ENCODE measurements around the gene CXCL17.

Gene CXCL17

DNA sequence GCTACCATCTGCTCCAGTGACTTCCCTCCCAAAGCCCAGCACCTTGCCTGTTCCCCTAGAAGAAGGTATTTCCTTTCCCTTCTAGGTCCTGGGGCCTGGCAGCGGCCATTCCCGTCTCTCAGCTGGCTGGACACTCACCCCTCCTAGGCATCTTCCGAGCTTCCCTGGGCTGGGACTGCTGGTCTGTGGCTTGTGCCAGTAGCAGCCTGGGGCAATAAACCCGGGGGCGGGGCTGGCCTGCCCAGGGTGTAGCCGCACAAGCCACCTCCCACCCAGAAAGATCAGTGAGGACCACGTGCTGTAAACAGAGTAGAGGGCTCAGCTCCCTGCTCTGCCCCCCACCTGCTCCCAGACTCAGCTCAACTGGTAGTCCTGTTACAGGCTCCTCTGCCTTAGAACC is 30.5 kb downstream of the CXCL17 start:
- no peaks in the 10 kb centered on the region for H3K79me2 ChIP-seq (ENCODE audit: insufficient read depth, low read length)
- TF ChIP-seq, protein P1, sequence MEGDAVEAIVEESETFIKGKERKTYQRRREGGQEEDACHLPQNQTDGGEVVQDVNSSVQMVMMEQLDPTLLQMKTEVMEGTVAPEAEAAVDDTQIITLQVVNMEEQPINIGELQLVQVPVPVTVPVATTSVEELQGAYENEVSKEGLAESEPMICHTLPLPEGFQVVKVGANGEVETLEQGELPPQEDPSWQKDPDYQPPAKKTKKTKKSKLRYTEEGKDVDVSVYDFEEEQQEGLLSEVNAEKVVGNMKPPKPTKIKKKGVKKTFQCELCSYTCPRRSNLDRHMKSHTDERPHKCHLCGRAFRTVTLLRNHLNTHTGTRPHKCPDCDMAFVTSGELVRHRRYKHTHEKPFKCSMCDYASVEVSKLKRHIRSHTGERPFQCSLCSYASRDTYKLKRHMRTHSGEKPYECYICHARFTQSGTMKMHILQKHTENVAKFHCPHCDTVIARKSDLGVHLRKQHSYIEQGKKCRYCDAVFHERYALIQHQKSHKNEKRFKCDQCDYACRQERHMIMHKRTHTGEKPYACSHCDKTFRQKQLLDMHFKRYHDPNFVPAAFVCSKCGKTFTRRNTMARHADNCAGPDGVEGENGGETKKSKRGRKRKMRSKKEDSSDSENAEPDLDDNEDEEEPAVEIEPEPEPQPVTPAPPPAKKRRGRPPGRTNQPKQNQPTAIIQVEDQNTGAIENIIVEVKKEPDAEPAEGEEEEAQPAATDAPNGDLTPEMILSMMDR (IDR thresholded peaks at IDR 0.05; ENCODE audit: borderline replicate concordance, extremely low read depth, low read length, poor library complexity, severe bottlenecking): no peak
- no peak for TF ChIP-seq EZH2 (IDR thresholded peaks at IDR 0.05; ENCODE audit: borderline replicate concordance, low read depth, low read length, severe bottlenecking)
- H3K36me3 ChIP-seq (ENCODE audit: insufficient read depth, low read length): peaks cover 17% of the 10 kb centered on the region
- peaks cover 29% of the 10 kb centered on the region for H4K20me1 ChIP-seq (ENCODE audit: insufficient read depth, low read length)
- H3K27ac ChIP-seq (ENCODE audit: low read length): no peak overlapping the region
- no peak; the same call in 2 of the 3 replicates for ATAC-seq (ENCODE audit: insufficient read depth, low read depth)
- H2AFZ ChIP-seq (ENCODE audit: low read depth, low read length): no peak overlapping the region
- no peaks in the 10 kb centered on the region for H3K4me1 ChIP-seq (ENCODE audit: insufficient read depth, low read length)
- H3K9me3 ChIP-seq (ENCODE audit: insufficient read depth, low read length, severe bottlenecking): no peaks in the 10 kb centered on the region
- H3K9ac ChIP-seq (ENCODE audit: low read depth, low read length): no peak overlapping the region
- H3K4me2 ChIP-seq (ENCODE audit: insufficient read depth, low read length): no peak overlapping the region
- DNase-seq: no peak
- H3K4me3 ChIP-seq (ENCODE audit: low read depth in 1 of 2, low read length in 2 of 2): no peak overlapping the region
- H3K27me3 ChIP-seq (ENCODE audit: insufficient read depth, low read length, poor library complexity): no peaks in the 10 kb centered on the region

GRCh38 chr19:42411581-42412178 is 31.1 kb downstream of the CXCL17 start:
- Histone ChIP-seq H3K9ac (ENCODE audit: low read depth, low read length) (no peak overlapping the region), H4K20me1 (ENCODE audit: insufficient read depth, low read length) (peaks cover 33% of the 10 kb centered on the region), H3K27me3 (ENCODE audit: insufficient read depth, low read length, poor library complexity) (no peaks in the 10 kb centered on the region), H2AFZ (ENCODE audit: low read depth, low read length) (no peak overlapping the region), H3K4me3 (ENCODE audit: low read depth in 1 of 2, low read length in 2 of 2) (no peak overlapping the region), H3K4me1 (ENCODE audit: insufficient read depth, low read length) (no peaks in the 10 kb centered on the region), H3K9me3 (ENCODE audit: insufficient read depth, low read length, severe bottlenecking) (no peaks in the 10 kb centered on the region), H3K79me2 (ENCODE audit: insufficient read depth, low read length) (no peaks in the 10 kb centered on the region), H3K36me3 (ENCODE audit: insufficient read depth, low read length) (peaks cover 18% of the 10 kb centered on the region), H3K27ac (ENCODE audit: low read length) (no peak overlapping the region), H3K4me2 (ENCODE audit: insufficient read depth, low read length) (no peak overlapping the region)
- DNase-seq (no peak), ATAC-seq (ENCODE audit: insufficient read depth, low read depth) (no peak)
- TF ChIP-seq, protein P1 (IDR thresholded peaks at IDR 0.05; ENCODE audit: borderline replicate concordance, extremely low read depth, low read length, poor library complexity, severe bottlenecking): no peak
- no peak for TF ChIP-seq EZH2 (IDR thresholded peaks at IDR 0.05; ENCODE audit: borderline replicate concordance, low read depth, low read length, severe bottlenecking)

DNA sequence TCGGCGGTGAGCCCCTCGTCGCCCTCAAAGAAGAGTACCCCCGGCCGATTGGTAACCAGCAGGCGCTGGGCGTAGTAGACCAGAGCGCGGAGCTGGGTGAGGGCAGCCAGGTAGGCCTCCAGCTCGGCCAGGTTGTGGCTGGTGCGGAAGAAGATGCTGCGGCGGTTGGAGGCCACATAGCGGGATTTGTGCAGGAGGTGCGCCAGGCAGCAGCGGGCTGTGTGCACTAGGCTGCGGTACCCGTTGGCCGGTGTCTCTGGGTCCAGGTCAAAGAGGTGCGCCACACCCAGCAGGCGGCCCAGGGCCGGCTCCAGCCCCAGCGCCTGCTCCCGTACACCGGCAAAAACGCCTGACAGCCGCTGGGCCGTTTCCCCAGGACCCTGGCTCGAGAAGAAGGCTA is 32.4 kb downstream of the CXCL17 start:
- no peak for TF ChIP-seq EZH2 (IDR thresholded peaks at IDR 0.05; ENCODE audit: borderline replicate concordance, low read depth, low read length, severe bottlenecking)
- TF ChIP-seq, protein P1 (IDR thresholded peaks at IDR 0.05; ENCODE audit: borderline replicate concordance, extremely low read depth, low read length, poor library complexity, severe bottlenecking): no peak
- Histone ChIP-seq H3K4me2 (ENCODE audit: insufficient read depth, low read length) (no peak overlapping the region), H4K20me1 (ENCODE audit: insufficient read depth, low read length) (peaks cover 44% of the 10 kb centered on the region), H3K79me2 (ENCODE audit: insufficient read depth, low read length) (no peaks in the 10 kb centered on the region), H3K4me1 (ENCODE audit: insufficient read depth, low read length) (no peaks in the 10 kb centered on the region), H3K4me3 (ENCODE audit: low read depth in 1 of 2, low read length in 2 of 2) (no peak overlapping the region), H3K36me3 (ENCODE audit: insufficient read depth, low read length) (peaks cover 25% of the 10 kb centered on the region), H3K9ac (ENCODE audit: low read depth, low read length) (no peak overlapping the region), H3K9me3 (ENCODE audit: insufficient read depth, low read length, severe bottlenecking) (no peaks in the 10 kb centered on the region), H3K27me3 (ENCODE audit: insufficient read depth, low read length, poor library complexity) (no peaks in the 10 kb centered on the region), H2AFZ (ENCODE audit: low read depth, low read length) (no peak overlapping the region), H3K27ac (ENCODE audit: low read length) (no peak overlapping the region)
- DNase-seq: no peak
- ATAC-seq (ENCODE audit: insufficient read depth, low read depth): no peak
